Non-pigmented ciliary epithelial cell (primary cell): ENCODE measurements around the gene TRIM52.
"Not testable (repeated sequence)": the region's sequence is repeated elsewhere in the genome, so short reads cannot be mapped to it uniquely, and the experiment has no call there.

Source experiments
- DNase-seq: peaks from one replicate; pipeline ENCODE4 v3.0.0-alpha.2; 2010; ENCODE audit warnings: low read depth

TRIM52 gene

GRCh38 chr5:181212934-181213333, 48.0 kb downstream of the TRIM52 start:
- DNase-seq: no peak

DNA sequence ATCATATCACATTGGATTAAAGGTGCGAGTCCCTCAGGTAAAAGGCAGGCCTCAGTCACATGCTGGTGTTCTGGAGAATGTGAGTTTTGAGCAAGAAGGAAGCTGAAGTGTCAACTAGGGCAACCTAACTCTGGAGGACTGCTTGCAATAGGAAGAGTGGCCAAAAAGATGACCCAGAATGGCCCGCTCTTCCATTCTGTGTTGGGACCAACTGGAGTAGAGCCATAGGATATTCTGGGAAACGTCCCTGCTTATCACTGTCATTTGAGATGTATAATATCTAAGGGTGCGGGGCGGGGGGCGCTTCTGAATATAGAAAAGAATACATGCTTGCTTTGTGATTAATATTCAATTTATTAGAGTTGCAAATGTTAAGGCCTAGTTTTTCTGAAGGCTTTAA, 48.9 kb downstream of the TRIM52 start:
- no peak for DNase-seq

DNA sequence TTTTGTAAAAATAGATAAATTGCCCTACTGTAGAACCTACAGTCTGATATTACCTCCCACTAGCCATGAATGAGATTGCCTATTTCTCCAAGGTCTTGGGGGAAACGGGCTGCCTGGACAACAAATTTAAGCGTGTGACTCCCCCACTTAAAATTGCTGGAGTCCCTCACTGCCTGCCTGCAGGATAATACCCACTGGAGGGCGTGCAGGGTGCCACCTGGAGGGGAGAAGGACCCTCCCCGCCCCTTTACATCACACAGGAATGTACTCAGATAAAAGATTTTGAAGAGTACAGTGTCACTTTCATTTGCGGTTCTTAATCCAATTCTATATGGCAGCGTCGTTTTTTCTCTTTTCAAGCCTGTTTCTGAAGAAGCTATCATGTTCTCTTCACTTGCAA, 49.7 kb downstream of the TRIM52 start:
- DNase-seq: no peak

- DNase-seq: not testable (repeated sequence)
Observed at GRCh38 chr5:181210698-181211097, 50.2 kb downstream of the TRIM52 start.

GRCh38 chr5:181210148-181210547, 50.8 kb downstream of the TRIM52 start:
- not testable (repeated sequence) for DNase-seq

DNA sequence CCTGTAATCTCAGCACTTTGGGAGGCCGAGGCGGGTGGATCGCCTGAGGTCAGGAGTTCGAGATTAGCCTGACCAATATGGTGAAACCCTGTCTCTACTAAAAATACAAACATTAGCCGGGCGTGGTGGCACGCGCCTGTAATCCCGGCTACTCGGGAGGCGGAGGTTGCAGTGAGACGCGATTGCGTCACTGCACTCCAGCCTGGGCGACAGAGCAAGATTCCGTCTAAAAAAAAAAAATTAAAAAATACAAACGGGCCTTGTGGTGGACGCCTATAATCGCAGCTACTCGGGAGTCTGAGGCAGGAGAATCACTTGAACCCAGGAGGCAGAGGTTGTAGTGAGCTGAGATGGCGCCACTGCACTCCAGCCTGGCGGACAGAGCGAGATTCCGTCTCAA, 51.9 kb downstream of the TRIM52 start:
- not testable (repeated sequence) for DNase-seq

- DNase-seq: no peak
Observed at GRCh38 chr5:181207960-181208253, 53.0 kb downstream of the TRIM52 start.

DNA sequence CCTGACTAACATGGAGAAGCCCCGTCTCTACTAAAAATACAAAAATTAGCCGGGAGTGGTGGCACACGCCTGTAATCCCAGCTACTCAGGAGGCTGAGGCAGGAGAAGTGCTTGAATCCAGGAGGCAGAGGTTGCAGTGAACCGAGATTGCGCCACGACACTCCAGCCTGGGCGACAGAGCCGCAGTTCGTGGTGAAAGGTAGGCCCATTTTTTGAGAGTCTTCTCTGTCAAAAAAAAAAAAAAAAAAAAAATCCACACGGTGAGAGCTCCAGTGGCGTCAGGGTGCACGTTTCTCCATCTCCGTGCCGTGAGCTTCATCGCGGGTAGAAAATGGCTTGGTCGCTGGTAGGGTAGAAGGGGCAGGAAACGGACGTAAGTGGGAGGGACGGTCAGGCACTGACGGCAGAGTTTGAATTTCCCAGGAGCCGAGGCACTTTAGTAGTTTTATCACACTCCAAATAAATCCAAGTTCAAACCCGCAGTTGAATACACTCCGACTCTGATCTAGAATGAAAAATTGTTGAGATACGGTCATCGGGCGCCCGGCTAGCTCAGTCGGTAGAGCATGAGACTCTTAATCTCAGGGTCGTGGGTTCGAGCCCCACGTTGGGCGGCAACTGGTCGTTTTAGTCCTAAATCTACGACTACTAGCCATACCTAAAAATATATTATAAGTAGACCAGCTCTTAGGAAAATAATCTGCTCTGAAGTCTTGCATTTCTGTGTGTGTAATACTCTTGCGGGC, 53.6 kb downstream of the TRIM52 start:
- no peak for DNase-seq

DNA sequence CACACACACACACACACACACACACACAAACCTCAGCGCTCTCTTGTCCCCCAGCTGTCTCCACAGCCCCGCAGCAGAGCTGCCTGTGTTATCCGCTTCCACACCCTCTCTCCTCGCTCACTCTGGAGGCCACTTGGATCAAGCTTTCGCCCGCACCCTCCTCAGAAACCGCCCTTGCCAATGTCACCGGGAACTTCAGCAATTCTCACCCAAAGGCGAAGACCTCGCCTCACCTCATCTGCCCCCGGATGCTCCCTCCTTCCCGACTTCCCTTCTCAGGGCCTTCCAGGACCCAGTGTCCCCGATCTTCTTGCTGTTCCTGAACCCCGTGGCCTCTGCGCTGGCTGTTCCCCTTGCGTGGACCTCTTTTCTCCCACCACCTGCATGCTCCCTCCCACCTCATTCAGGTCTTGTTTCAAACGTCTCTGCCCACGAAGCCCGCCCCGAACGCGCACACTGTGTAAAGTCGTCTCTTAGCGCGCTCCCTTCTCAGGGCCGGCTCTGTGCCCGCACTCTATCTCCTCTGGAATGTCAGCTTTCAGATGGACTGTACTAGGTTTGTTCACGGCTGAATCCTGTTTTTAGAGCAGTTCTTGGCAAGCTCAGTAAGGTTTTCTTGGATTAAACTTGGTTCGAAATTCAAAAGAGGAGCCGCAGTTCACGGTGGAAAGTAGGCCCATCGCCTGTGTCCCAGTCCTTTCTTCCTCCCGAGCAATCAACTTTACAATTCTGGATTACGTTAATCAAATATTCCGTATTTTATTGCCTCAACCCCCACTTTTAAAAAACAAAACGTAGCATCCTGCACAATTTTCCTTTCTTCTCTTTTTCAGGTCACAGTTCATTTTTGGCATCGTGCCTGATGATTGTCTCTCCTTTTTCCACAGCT, 54.9 kb downstream of the TRIM52 start:
- no peak for DNase-seq
